SH-SY5Y (cell line): ENCODE results near the gene GALNT11.

ENCODE experiments used
- GATA2 ChIP-seq: IDR thresholded peaks from 2 replicates; pipeline ENCODE4 v1.6.1; 2011; ENCODE audit warnings: mild to moderate bottlenecking, low read depth, low read length
- GATA3 ChIP-seq: IDR thresholded peaks from 2 replicates; pipeline ENCODE4 v1.6.1; 2011; ENCODE audit warnings: low read depth, mild to moderate bottlenecking, low read length, moderate library complexity

Gene GALNT11

DNA sequence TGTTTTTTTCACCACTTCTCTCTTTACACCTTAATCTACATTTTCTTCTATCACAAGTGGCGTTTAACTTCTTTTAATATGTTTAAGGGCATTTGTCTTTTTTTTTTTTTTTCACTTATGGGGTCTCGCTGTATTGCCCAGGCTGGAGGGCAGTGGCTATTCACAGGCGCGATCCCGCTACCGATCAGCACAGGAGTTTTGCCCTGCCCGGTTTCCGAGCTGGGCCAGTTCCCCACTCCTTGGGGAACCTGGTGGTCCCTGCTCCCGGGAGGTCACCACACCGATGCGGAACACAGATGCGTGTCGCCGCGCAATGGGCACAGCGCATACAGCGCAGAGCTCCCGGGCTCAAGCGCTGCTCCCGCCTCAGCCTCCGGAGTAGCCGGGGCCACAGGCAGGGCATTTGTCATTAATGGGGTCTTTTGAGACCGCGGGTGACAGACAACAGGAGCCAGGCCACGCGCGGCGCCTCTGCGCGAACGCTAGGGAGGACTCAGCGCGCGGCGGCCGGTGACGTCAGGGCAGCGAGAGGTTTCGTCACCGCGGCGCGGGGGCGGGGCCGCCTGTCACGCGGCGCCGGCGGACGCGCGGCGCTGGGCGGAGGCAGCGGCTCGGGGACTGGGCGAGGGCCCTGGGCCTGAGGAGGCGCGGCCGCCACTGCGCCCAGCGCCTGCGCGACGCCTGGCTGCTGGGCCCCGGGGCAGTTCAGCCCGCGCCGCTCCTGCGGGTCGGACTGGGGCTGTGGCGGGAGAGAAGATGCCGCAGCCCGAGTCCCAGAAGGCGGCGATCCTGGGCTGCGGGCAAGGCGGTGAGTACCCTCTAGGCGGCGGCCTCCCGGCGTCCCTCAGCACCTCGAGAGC is at the start of gene GALNT11:
Gene GALNT11, plus strand, starts transcription at position 598 of the 860 bp plus-strand sequence. CDS start 68,554 bp downstream, outside the sequence.
- no peak for TF ChIP-seq GATA3

DNA sequence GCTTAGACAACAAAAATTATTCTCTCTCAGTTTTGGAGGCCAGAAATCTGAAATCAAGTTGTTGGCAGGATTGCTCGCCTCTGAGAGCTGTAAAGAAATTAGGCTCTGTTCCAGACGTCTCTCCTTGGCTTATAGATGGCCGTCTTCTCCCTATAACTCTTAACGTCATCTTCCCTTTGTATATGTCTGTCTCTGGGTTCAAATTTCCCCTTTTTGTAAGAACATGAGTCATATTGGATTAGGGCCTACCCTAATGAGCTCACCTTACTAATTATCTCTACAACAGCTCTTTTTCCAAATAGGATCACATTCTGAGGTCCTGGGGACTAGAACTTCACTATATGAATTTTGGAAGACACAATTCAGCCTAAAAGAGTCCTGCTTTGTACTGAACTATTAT is 46.9 kb upstream of the GALNT11 start:
- TF ChIP-seq GATA3 (no peak), GATA2 (no peak)

DNA sequence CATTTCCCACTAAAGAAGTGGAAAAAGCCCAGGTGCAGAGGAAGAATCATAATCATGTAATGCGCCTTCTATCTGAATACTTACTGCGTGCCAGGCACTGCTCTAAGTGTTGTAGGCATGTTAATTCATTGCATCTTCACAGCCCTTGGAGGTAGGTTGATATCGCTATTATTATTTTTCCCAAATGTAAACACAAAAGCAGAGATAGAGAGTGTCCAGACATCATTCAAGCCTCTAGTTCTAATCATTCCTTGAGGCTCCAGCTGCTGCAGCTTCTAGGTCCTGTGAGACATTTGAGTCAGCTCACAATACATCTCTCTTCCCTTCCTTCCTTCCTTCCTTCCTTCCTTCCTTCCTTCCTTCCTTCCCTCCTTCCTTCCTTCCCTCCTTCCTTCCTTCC is 44.3 kb upstream of the GALNT11 start:
- TF ChIP-seq GATA2, result no peak
- no peak for TF ChIP-seq GATA3

DNA sequence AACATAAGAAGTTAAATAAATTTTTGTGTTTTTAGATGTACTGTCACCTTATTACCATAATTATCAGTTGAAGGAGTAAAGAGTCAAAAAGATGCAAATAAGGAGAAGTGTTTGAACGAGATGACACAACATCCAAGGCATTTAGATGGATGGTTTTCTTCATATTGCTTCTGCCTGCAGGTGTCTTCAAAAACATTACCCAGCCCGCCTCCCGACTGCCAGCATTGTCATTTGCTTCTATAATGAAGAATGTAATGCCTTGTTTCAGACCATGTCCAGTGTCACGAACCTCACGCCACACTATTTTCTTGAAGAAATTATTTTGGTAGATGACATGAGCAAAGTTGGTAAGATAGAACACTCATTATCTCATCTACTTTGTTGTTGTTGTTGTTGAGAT is 42.7 kb upstream of the GALNT11 start:
- TF ChIP-seq GATA3, result no peak
- TF ChIP-seq GATA2, result no peak

DNA sequence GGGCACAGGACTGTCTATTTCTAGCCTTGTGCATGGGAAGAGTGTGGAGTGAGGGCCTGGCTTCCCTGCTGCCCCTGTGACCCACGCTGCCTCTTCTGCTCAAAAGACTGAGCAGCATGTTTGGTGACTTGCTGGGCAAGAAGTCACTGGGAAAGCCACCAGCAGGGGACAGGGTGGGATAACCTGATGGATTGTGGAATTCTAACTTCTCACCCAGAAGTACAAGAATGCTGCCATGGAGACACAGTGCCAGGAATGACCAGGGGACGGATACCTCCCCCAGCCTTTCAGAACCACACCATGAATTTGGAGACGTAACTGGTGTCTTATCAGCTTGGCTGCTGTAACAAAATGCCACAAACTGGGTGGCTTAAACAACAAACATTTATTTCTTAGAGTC is 40.9 kb upstream of the GALNT11 start:
- no peak for TF ChIP-seq GATA2
- no peak for TF ChIP-seq GATA3

DNA sequence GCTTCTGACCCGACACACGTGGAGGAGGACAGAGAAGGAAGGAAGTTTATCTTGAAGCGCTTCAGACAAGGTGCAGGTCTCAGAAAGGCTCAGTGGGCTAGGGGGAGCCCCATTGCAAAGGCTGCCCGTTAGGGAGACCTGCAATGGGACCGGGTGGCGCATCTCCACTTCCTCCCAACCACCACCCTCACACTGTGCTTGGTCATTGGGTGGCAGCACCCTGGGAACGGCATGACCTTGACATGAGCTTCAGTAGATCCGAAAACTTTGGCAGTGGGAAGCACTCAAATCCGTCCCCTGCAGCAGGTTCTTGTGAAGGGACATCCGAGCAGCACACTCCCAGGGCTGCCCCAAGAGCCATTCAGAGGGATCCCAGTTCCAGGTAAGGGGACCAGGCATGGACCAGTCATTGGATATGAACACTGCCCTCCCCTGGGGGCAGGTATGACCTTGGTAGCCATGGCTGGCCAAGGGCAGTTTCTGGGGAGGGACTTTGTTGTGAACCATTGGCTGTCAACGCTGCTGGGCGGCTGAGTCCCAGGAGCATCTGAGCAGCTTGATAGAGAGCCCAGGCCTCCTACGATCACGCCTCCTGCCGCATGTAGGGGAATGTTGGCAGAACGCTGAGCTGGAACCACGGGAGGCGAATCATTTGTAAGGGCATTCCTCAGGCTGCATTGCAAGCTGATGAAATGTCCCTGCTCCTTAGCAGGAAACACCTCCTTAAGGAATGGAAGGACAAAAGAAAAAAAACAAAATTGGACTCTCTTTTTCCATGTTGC is 37.5 kb upstream of the GALNT11 start:
- TF ChIP-seq GATA3 (no peak), GATA2 (no peak)

DNA sequence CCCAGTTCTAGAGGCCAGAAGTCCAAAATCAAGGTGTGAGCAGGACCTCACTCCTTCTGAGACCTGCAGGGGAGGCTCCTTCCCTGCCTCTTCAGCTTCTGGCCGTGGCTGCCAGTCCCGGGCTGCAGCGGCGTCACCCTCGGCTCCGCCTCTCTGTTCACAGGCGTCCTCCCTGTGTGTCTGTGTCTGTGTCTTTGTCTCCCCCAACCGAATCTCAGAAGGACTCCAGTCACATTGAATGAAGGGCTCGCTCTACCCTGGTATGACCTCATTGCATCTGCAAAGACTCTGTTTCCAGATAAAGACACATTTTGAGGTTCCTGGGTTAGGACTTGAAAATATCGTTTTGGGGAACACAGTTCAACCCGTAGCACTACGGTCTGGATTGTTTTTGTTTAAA is 33.1 kb upstream of the GALNT11 start:
- TF ChIP-seq GATA3, result no peak
- TF ChIP-seq GATA2, result no peak

DNA sequence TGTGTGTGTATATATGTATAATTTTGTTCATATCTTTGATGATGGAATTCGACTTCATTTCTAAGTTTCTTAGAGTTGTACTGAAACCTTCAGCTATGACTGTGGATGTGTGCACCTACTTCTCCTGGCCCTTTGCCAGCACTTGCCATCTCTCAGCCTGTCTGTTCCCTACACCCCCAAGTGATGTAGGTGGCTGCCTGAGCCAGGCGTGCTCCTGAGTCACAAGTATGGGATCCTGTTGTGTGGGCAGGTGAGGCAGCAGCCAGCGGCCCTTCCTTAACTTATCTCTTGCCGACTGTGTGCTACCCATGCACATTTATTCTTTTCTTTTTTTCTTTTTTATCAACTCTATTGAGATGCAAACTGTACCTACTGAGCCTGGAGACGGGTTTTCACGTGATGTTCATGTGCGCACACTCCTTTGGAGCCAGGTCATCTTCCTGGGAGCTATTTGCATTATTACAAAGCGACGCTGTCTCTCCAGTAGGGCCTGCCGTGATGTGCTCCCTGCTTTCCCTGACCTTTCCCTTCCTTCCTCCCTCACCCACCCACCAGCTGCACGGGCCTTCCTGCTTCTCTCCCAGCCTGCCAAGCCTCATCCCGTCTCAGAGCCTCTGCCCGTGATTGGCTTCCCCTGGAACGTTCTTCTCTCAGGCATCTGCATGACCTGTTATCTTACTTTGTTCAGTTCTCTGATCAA is 31.3 kb upstream of the GALNT11 start:
- no peak for TF ChIP-seq GATA2
- no peak for TF ChIP-seq GATA3

DNA sequence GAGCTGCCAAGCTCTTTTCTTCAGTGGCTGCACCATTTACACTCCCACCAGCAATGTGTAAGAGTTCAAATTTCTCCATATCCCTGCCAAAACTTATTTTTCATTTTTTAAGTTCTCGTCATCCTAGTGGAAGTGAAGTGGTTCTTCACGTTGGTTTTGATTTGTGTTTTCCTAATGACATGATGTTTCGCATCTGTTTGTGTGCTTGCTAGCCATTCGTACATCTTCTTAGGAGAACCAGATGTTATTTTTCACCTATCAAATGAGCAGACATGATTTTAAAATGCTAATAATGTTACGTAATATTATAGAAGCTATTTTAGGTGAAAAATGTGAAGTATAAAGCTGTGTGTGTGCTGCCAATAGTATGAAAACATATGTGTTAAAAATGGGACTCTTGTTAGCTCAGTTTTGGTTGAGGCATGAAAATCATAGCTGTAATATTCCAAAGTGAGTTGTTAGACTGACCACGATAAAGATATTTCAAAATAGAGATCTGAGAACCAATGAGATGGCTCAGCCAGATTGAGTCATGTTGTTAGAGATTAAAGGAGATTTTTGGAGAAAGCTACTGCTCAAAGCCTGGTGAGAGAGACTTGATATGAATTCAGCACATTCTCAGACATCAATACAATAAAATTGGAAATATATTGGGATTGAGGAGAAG is 25.9 kb upstream of the GALNT11 start:
- TF ChIP-seq GATA3 (no peak), GATA2 (no peak)

DNA sequence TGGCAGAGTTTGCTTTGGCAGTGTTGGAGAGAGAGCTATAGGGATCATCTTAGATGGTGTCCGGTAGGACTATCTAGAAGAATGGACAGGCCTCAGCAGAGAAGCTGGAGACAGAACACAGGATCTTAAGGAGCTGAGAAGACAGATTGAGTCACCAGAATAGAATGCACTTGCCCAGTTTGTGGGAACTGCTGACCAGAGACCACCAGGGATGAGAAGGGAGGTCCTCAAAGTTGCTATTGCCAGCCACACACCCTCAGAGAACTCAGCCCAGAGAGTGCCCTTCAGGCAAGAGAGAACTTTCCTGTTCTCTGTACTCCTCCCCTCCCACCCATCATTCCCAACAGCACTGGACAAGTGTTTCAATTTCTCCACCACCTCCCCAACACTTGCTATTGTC is 25.3 kb upstream of the GALNT11 start:
- TF ChIP-seq GATA3, result no peak
- TF ChIP-seq GATA2, result no peak

DNA sequence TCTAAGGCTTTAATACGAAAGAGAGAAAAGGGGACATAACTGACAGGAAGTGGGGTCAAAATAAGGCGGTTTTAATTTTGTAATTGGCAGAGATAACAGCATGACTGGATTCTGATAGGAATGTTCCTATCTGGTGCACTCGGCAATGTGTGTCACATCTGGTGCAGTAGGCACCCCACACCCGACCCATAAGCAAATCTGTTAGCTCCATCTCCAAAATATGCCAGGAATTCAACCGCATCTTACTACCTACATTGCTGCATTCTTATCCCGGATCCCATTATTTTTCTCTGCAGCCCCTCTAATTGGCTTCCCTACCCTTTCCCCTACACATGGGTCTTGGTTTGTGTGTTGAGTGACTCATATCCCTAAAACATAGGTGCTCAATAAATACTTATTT is 19.1 kb upstream of the GALNT11 start:
- no peak for TF ChIP-seq GATA2
- TF ChIP-seq GATA3, result no peak

DNA sequence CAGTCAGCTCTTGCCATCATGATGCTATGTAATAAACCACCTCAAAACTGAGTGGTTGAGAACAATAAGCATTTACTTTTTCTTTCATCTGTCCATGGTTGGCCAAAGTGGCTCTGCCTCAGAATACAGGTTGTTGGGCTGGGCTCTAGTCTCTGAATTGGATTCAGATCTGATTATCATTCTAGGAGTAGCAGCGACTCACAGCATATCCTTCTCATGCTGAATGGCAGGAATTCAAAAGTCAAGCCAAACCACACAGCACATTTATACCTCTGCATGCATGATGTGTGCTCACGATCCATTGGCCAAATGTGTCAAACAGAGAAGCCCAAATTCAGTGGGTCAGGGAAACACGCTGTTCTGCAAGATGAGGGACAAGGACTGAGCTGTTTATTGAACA is 13.6 kb upstream of the GALNT11 start:
- no peak for TF ChIP-seq GATA2
- no peak for TF ChIP-seq GATA3

DNA sequence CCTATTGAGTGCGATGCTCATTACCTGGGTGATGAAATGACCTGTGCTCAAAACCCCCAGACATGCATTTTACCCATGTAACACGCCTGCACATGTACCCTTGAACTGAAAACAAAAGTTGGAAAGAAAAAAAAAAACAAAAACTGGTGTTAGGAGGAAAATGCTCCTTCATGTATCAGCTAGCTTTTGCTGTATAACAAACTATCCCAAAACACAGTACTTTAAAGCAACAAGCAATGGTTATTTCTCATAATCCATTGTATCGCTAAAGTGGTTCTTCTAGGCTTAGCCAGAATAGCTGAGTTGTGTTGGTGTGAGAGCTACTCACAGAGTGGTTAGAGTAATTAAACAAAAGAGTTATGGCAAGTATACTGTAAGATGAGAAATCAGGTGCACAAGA is 12.2 kb upstream of the GALNT11 start:
- TF ChIP-seq GATA3 (no peak), GATA2 (no peak)

DNA sequence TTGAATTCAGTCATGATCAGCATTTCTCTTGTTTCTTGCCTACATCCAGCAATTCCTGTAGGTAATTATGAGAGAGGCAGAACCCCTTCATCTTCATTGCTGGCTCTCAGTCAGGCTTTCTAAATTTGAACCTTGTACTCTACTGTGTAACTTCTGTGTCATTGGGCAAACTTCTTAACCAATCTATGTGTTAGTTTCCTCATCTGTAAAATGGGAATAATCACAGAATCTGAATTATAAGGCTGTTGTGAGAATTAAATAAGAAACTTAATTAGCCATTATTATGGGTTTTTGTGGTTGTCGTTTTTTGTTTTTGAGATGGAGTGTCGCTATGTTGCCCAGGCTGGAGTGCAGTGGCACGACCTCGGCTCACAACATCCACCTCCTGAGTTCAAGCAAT is 11.5 kb upstream of the GALNT11 start:
- TF ChIP-seq GATA3 (no peak), GATA2 (no peak)
